ENCODE data around the gene COX6A1. TPM values are rescaled to one million over a fixed set of nuclear protein-coding genes. Genes with fewer than 3 reads are reported as not detected.

The COX6A1 gene
- total and polyA plus RNA-seq, 2 of the 13 experiments (the other 11 are each of a cell fraction or from before 2014, with no cell fraction given), result 542 to 673 TPM

- 20% methylated on average over 1 of the region's 88 CpGs for WGBS (ENCODE audit: low lambda C conversion rate)
- no TSS peak for BruUV-seq (replicated peaks)
- H3K9me3 ChIP-seq (ENCODE audit: low read length), result no peaks in the 10 kb centered on the region
- H3K36me3 ChIP-seq (replicated peaks in 1 of 2; ENCODE audit: control insufficient read depth in 1 of 2, insufficient read depth in 2 of 2, low read length in 2 of 2), result peaks cover 3 to 22% of the 10 kb centered on the region in 2 experiments; a peak in 4 of 5 replicates
- H3K4me1 ChIP-seq (ENCODE audit: insufficient read depth, low read length), result peaks cover 62% of the 10 kb centered on the region
- in situ Hi-C loops (cut with HindIII; ENCODE audit: extremely low pct_ligation_motif_present, low pct_unique_long_range_greater_than_20kb), result no loop called here
- H3K27ac ChIP-seq (ENCODE audit: extremely low read length, insufficient read depth, low read length), result peak within 1 kb of the TSS; percentile 78
- ChIA-PET CTCF (ENCODE audit: low intra/inter-chr PET ratio, low total read pairs) (interaction anchor here (1.2 kb wide), 1 partner anchor 30 kb away, joined by 3 read pairs; no protein-coding TSS in a partner anchor), POLR2A (interaction anchor here (1.3 to 3.2 kb wide), 8 partner anchors 11 to 152 kb away, joined by 3 to 16 read pairs (median 6); partner anchors contain the start of genes COQ5 and DYNLL1)
- peak; percentile 91 for ATAC-seq
- intact Hi-C loops (cut with micrococcal nuclease; ENCODE audit: unreplicated experiment), result loop anchor here (2.0 kb wide), 3 partner anchors 23 to 59 kb away; partner anchors contain the start of genes COQ5, DYNLL1, GATC and TRIAP1
- peak within 1 kb of the TSS; percentile 74 to 85 (median 81) for H3K4me3 ChIP-seq (replicated peaks in 1 of 3; ENCODE audit: insufficient read depth in 1 of 3, low read depth in 2 of 3, low read length in 3 of 3)
- H3K9ac ChIP-seq (ENCODE audit: insufficient read depth, low read depth, low read length), result peak within 1 kb of the TSS; percentile 90
- H2AFZ ChIP-seq (ENCODE audit: low read length), result peak within 1 kb of the TSS; percentile 86
- peak within 1 kb of the TSS; percentile 86 for H3K4me2 ChIP-seq (ENCODE audit: low read depth, low read length)
- peaks cover 44% of the 10 kb centered on the region for H3K79me2 ChIP-seq (ENCODE audit: insufficient read depth, low read length)
- H4K20me1 ChIP-seq (ENCODE audit: insufficient read depth, low read length), result peaks cover 26% of the 10 kb centered on the region
- H3K27me3 ChIP-seq (ENCODE audit: control insufficient read depth in 1 of 2, insufficient read depth in 2 of 2, low read length in 2 of 2), result no peaks in the 10 kb centered on the region; a peak in 1 of 5 replicates
- peak; percentile 56 for FAIRE-seq
- DNase-seq (ENCODE audit: low spot score), result peak; percentile 90
- TF ChIP-seq ZNF367 (CRISPR knock-in tag; IDR thresholded peaks at IDR 0.05; ENCODE audit: borderline replicate concordance), result no peak
- TF ChIP-seq AGO1 (IDR thresholded peaks at IDR 0.05; ENCODE audit: low read depth, low read length, poor library complexity, severe bottlenecking), result no peak
- TF ChIP-seq ZKSCAN8 (CRISPR knock-in tag; IDR thresholded peaks at IDR 0.05; ENCODE audit: borderline replicate concordance), result no peak
- peak; percentile 71; the same call in 1 of the 2 replicates for TF ChIP-seq ZNF335 (CRISPR knock-in tag; IDR thresholded peaks at IDR 0.05)
- no peak for TF ChIP-seq SRSF9 (IDR thresholded peaks at IDR 0.05; ENCODE audit: borderline replicate concordance, insufficient read depth, low read depth, low read length, poor library complexity, severe bottlenecking)
- TF ChIP-seq NFRKB (IDR thresholded peaks at IDR 0.05), result no peak
- peak; percentile 70; the same call in 1 of the 2 replicates for TF ChIP-seq ZNF639 (CRISPR knock-in tag; conservative IDR thresholded peaks at IDR 0.05)
- no peak for TF ChIP-seq ARNT (IDR thresholded peaks at IDR 0.05)
- no peak for TF ChIP-seq ZNF577 (CRISPR knock-in tag; IDR thresholded peaks at IDR 0.05; ENCODE audit: borderline replicate concordance, low read depth)
- TF ChIP-seq SP5 (CRISPR knock-in tag; IDR thresholded peaks at IDR 0.05; ENCODE audit: borderline replicate concordance, low read depth), result no peak
- TF ChIP-seq SP2 (CRISPR knock-in tag; IDR thresholded peaks at IDR 0.05), result no peak
- no peak for TF ChIP-seq FOXO4 (CRISPR knock-in tag; conservative IDR thresholded peaks at IDR 0.05)
- peak; percentile 64 for TF ChIP-seq TEAD3 (CRISPR knock-in tag; optimal IDR thresholded peaks at IDR 0.05; ENCODE audit: borderline replicate concordance)
- peak; percentile 72; the same call in 1 of the 2 replicates for TF ChIP-seq ZFP90 (CRISPR knock-in tag; IDR thresholded peaks at IDR 0.05; ENCODE audit: borderline replicate concordance)
- peak; percentile 36; the same call in 1 of the 2 replicates for TF ChIP-seq ZNF292 (CRISPR knock-in tag; IDR thresholded peaks at IDR 0.05; ENCODE audit: borderline replicate concordance, low read depth)
- 0 out of 2 replicates have a peak, but pooled peaks have one; percentile 74 for TF ChIP-seq ZNF20 (CRISPR knock-in tag; IDR thresholded peaks at IDR 0.05)
- TF ChIP-seq POLR2A (IDR thresholded peaks at IDR 0.05; ENCODE audit: insufficient read depth in 1 of 2, low read depth in 2 of 2, low read length in 2 of 2), result peak; percentile 58 to 72
Observed at GRCh38 chr12:120469450-120470149, 31.7 kb downstream of the COX6A1 start, which contains the start of gene SRSF9. Gene SRSF9, minus strand, starts transcription at chr12:120469748. Its CDS starts 139 bp downstream, at chr12:120469609.

Data from HepG2 (cell line).